Dedifferentiated amniotic fluid mesenchymal stem cell (primary cell): Measurements from ENCODE around the gene CLMN.

Experiments used
- DNase-seq: peaks from one replicate; pipeline ENCODE4 v3.0.0-alpha.2; 2016; ENCODE audit errors: extremely low spot score

Gene CLMN

GRCh38 chr14:95242870-95243269 is 76.8 kb downstream of the CLMN start:
- DNase-seq = no peak

GRCh38 chr14:95240859-95241813 is 78.6 kb downstream of the CLMN start:
- no peak for DNase-seq

- no peak for DNase-seq
These were observed 81.0 kb downstream of the CLMN start for GRCh38 chr14:95238487-95239298.

GRCh38 chr14:95237958-95238340 is 81.8 kb downstream of the CLMN start:
- no peak for DNase-seq

- DNase-seq = no peak
These were observed 82.4 kb downstream of the CLMN start for GRCh38 chr14:95237121-95237957.

- no peak for DNase-seq
These were observed 83.5 kb downstream of the CLMN start for GRCh38 chr14:95236221-95236620.

- no peak for DNase-seq
These were observed 83.9 kb downstream of the CLMN start for GRCh38 chr14:95235767-95236166.

GRCh38 chr14:95235351-95235750 is 84.4 kb downstream of the CLMN start:
- no peak for DNase-seq

- no peak for DNase-seq
These were observed 85.3 kb downstream of the CLMN start for GRCh38 chr14:95234426-95234825.

- DNase-seq = no peak
These were observed 85.9 kb downstream of the CLMN start for GRCh38 chr14:95233702-95234241.

GRCh38 chr14:95232894-95233584 is 86.7 kb downstream of the CLMN start:
- DNase-seq = no peak

- no peak for DNase-seq
These were observed 87.6 kb downstream of the CLMN start for GRCh38 chr14:95231966-95232633.

GRCh38 chr14:95229749-95230148 is 90.0 kb downstream of the CLMN start:
- DNase-seq = no peak

- DNase-seq = no peak
These were observed 91.5 kb downstream of the CLMN start for GRCh38 chr14:95228240-95228639.

- peak; percentile 17 for DNase-seq
These were observed 92.3 kb downstream of the CLMN start for GRCh38 chr14:95227279-95227860.

GRCh38 chr14:95226801-95227200 is 92.9 kb downstream of the CLMN start:
- no peak for DNase-seq

GRCh38 chr14:95225251-95225887 is 94.3 kb downstream of the CLMN start:
- no peak for DNase-seq

- DNase-seq = no peak
These were observed 96.8 kb downstream of the CLMN start for GRCh38 chr14:95222870-95223398.

GRCh38 chr14:95222151-95222631 is 97.5 kb downstream of the CLMN start:
- no peak for DNase-seq
